Endodermal cell (in vitro differentiated cells): ENCODE data around the gene NEURL4. TPM values are rescaled to one million over a fixed set of nuclear protein-coding genes. Genes with fewer than 3 reads are reported as not detected.

Experiments
- DNase-seq: peaks from one replicate; pipeline ENCODE4 v3.0.0-alpha.2; 2017
- H3K27ac ChIP-seq: 2 replicates; pipeline ENCODE4 v1.5.1; 2013; ENCODE audit warnings: mild to moderate bottlenecking, low read depth, low read length, moderate library complexity
- H3K27me3 ChIP-seq: 2 replicates; pipeline ENCODE4 v1.6.1; 2013; ENCODE audit warnings: mild to moderate bottlenecking, low read length, moderate library complexity; ENCODE audit not compliant: insufficient read depth, control insufficient read depth, poor library complexity, severe bottlenecking
- H3K36me3 ChIP-seq: 2 replicates; pipeline ENCODE4 v1.7.0; 2013; ENCODE audit warnings: mild to moderate bottlenecking, low read length, moderate library complexity; ENCODE audit not compliant: control insufficient read depth, insufficient read depth
- H3K4me1 ChIP-seq: one replicate; pipeline ENCODE4 v1.7.0; 2013; ENCODE audit warnings: low read length; ENCODE audit not compliant: control insufficient read depth, insufficient read depth
- H3K4me3 ChIP-seq: 2 replicates; pipeline ENCODE4 v1.5.1; 2013; ENCODE audit warnings: mild to moderate bottlenecking, low read length, moderate library complexity
- H3K9ac ChIP-seq: 2 replicates; pipeline ENCODE4 v1.6.1; 2013; ENCODE audit warnings: mild to moderate bottlenecking, low read length, moderate library complexity; ENCODE audit not compliant: poor library complexity, severe bottlenecking; ENCODE audit errors: extremely low read depth
- H3K9me3 ChIP-seq: 2 replicates; pipeline ENCODE4 v1.6.1; 2013; ENCODE audit warnings: mild to moderate bottlenecking, low read length, moderate library complexity; ENCODE audit not compliant: control insufficient read depth
- H3K27ac Mint-ChIP-seq: 2 replicates; pipeline ENCODE4 v1.8.0; 2020; ENCODE audit warnings: mixed read lengths
- H3K27me3 Mint-ChIP-seq: 2 replicates; pipeline ENCODE4 v1.8.0; 2021; ENCODE audit warnings: mild to moderate bottlenecking, mixed read lengths; ENCODE audit not compliant: insufficient read depth
- H3K36me3 Mint-ChIP-seq: 2 replicates; pipeline ENCODE4 v1.8.0; 2020; ENCODE audit warnings: low read depth, mixed read lengths
- H3K4me1 Mint-ChIP-seq: 2 replicates; pipeline ENCODE4 v1.8.0; 2020; ENCODE audit warnings: mixed read lengths
- H3K4me3 Mint-ChIP-seq: 2 replicates; pipeline ENCODE4 v1.8.0; 2020; ENCODE audit warnings: mild to moderate bottlenecking, moderate library complexity, mixed read lengths
- H3K9me3 Mint-ChIP-seq: 2 replicates; pipeline ENCODE4 v1.8.0; 2020; ENCODE audit warnings: mild to moderate bottlenecking, mixed read lengths
- CTCF ChIP-seq: fragments of 200-600 bp; sonication (generic); conservative IDR thresholded peaks from 2 replicates; pipeline ENCODE4 v1.5.0; 2021; ENCODE audit warnings: antibody characterized with exemption, mild to moderate bottlenecking
- WGBS, 2 experiments: methylation state at CpG; one replicate each; pipeline versions ENCODE4 v1.1.5 to v1.1.7; 2013; ENCODE audit warnings: missing lambda C conversion rate in 2 of 2, mixed read lengths in 1 of 2; ENCODE audit not compliant: insufficient coverage in 1 of 2, insufficient read length in 1 of 2; 5-methylcytosine and 5-hydroxymethylcytosine counted together
- total RNA-seq, 2 donors: library from RNA; stranded (reverse); fragmentation: NEBNext Ultra II Directional in 1 of 2; extraction: Animal tissue kit (Norgen Biotek cat#: 25700) in 1 of 2; gene quantifications; 2 replicates in 1 of 2; 3 replicates in 1 of 2; pipeline ENCODE4 v1.2.1, GENCODE V29; 2021

Gene NEURL4
- total RNA-seq, 2 donors from 2014 or later, result 51.3 to 52.7 TPM

- peak overlapping the region; percentile 22 for H3K4me3 Mint-ChIP-seq
- no peak overlapping the region for H3K27ac Mint-ChIP-seq
- DNase-seq, result peak; percentile 77
- no peaks in the 10 kb centered on the region for H3K4me1 ChIP-seq
- WGBS, 2 experiments, result 73 to 76% methylated on average over 40 to 42 of the region's 42 CpGs
- no peak overlapping the region for H3K4me3 ChIP-seq
- H3K36me3 ChIP-seq, result no peaks in the 10 kb centered on the region
- no peaks in the 10 kb centered on the region for H3K36me3 Mint-ChIP-seq
- no peak overlapping the region for H3K9ac ChIP-seq
- TF ChIP-seq CTCF, result peak; percentile 49
- H3K4me1 Mint-ChIP-seq, result peaks cover 3% of the 10 kb centered on the region
- no peak overlapping the region for H3K27ac ChIP-seq
- peaks cover 79% of the 10 kb centered on the region for H3K27me3 Mint-ChIP-seq
- no peaks in the 10 kb centered on the region for H3K9me3 Mint-ChIP-seq
- no peaks in the 10 kb centered on the region for H3K9me3 ChIP-seq
- peaks cover 68% of the 10 kb centered on the region for H3K27me3 ChIP-seq
Observed at GRCh38 chr17:7295230-7296180, 33.6 kb downstream of the NEURL4 start.

- peak within 1 kb of the TSS; percentile 5 for H3K4me3 ChIP-seq
- H3K27me3 Mint-ChIP-seq, result peaks cover 76% of the 10 kb centered on the region
- H3K9ac ChIP-seq, result no peak within 1 kb of the TSS
- no peak within 1 kb of the TSS for H3K27ac Mint-ChIP-seq
- H3K4me3 Mint-ChIP-seq, result peak within 1 kb of the TSS; percentile 40
- H3K27ac ChIP-seq, result no peak within 1 kb of the TSS
- H3K4me1 Mint-ChIP-seq, result peaks cover 3% of the 10 kb centered on the region
- no peaks in the 10 kb centered on the region for H3K36me3 Mint-ChIP-seq
- WGBS, 2 experiments, result 3 to 9% methylated on average over 18 to 55 of the region's 57 CpGs
- no peaks in the 10 kb centered on the region for H3K4me1 ChIP-seq
- H3K27me3 ChIP-seq, result peaks cover 68% of the 10 kb centered on the region
- no peaks in the 10 kb centered on the region for H3K9me3 ChIP-seq
- peak; percentile 100 for DNase-seq
- no peaks in the 10 kb centered on the region for H3K36me3 ChIP-seq
- TF ChIP-seq CTCF, result no peak
- H3K9me3 Mint-ChIP-seq, result no peaks in the 10 kb centered on the region
Observed at GRCh38 chr17:7294614-7295153, 34.5 kb downstream of the NEURL4 start, which contains the start of gene YBX2. Gene YBX2 (minus strand): TSS chr17:7294639. CDS start chr17:7294500, 139 bp downstream.

GRCh38 chr17:7293816-7294613, 35.1 kb downstream of the NEURL4 start:
- Histone ChIP-seq H3K9ac (no peak overlapping the region), H3K9me3 (no peaks in the 10 kb centered on the region), H3K27me3 (peaks cover 66% of the 10 kb centered on the region), H3K4me1 (no peaks in the 10 kb centered on the region), H3K27ac (no peak overlapping the region), H3K36me3 (no peaks in the 10 kb centered on the region), H3K4me3 (peak overlapping the region; percentile 5)
- no peaks in the 10 kb centered on the region for H3K9me3 Mint-ChIP-seq
- peak overlapping the region; percentile 40 for H3K4me3 Mint-ChIP-seq
- no peak overlapping the region for H3K27ac Mint-ChIP-seq
- no peaks in the 10 kb centered on the region for H3K36me3 Mint-ChIP-seq
- DNase-seq, result peak; percentile 95
- 3 to 20% methylated on average over 5 to 75 of the region's 75 CpGs for WGBS, 2 experiments
- H3K4me1 Mint-ChIP-seq, result peaks cover 3% of the 10 kb centered on the region
- peaks cover 72% of the 10 kb centered on the region for H3K27me3 Mint-ChIP-seq
- TF ChIP-seq CTCF, result no peak
